Measurements from ENCODE around the gene SLC46A2.

Gene SLC46A2

GRCh38 chr9:112885324-112885723 lies 5.4 kb downstream of the SLC46A2 start:
- no peak for DNase-seq

DNA sequence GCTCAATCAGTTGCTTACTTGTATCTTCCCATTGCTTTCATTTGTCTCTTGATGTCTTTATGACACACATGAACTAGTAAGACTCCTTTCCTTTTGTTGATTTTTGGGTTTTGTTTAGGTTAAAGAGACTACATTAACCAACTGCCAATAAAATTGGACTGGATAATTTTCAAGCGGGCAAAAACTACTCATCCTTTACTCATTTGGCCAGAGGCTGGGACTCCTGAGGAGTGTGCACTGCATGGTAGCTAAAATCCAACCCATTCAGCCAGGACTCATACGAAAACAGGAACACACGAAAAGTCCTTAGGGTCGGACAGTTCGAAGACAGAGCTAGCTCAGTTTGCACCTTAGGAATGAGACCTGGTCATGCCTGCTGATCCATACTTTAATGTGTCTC lies 6.0 kb downstream of the SLC46A2 start:
- DNase-seq, result no peak

DNA sequence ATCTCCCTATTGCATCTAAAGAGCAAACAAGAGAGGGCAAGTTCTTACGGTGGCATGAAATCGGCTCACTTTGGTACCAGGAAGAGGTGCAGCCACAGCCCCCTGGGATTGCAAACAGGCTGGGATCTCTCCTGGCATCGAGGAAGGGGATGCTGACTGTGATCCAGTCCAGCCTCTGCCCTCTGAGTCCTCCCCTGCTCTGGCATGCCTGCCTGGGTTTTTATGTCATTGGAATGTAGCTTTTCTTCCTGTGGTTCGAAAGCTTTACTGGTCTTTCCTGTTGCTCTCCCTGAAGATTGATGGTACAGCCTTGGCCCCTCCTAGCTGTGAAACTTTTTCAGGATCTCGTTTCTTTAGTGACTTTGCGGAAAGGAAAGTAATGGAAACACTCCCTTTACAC lies 6.6 kb downstream of the SLC46A2 start:
- no peak for DNase-seq

DNA sequence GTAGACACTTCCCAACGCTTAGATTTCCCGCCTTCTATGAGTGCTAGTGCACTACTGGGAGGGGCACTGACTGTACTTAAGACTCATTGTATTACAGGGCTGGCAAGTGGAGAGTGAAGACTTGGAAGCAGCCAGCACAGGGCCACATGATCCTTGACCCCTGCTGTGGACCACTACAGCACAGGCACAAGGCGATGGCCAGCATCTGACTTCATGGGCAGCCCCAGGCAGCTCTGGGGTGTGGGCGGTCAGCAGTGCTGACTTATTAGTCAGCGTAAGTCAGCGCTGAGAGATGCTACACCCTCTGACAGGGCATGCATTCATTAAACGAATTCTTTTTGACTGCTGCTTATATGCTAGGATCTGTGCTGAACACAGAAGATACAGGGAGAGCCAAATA lies 9.3 kb downstream of the SLC46A2 start:
- no peak for DNase-seq

GRCh38 chr9:112880650-112881049 lies 10.0 kb downstream of the SLC46A2 start:
- no peak for DNase-seq

DNA sequence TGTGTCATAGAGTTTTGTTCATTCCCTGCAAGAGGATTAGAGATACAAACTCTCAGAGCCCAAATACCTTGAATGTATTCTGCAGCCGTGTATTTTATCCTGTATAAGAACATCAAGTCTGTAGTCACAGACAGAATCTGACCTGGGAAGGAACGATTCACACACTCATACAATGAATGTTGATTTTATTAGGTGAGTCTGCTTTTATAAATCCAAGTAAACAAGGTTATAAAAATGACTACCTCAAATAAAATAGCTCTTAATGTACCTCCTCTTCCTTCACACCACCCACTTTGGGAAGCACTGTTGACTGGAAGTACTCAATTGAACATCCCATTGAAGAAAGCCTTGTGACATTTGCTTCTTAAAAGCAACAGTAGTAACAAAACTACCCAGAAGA lies 11.9 kb downstream of the SLC46A2 start:
- DNase-seq, result no peak

DNA sequence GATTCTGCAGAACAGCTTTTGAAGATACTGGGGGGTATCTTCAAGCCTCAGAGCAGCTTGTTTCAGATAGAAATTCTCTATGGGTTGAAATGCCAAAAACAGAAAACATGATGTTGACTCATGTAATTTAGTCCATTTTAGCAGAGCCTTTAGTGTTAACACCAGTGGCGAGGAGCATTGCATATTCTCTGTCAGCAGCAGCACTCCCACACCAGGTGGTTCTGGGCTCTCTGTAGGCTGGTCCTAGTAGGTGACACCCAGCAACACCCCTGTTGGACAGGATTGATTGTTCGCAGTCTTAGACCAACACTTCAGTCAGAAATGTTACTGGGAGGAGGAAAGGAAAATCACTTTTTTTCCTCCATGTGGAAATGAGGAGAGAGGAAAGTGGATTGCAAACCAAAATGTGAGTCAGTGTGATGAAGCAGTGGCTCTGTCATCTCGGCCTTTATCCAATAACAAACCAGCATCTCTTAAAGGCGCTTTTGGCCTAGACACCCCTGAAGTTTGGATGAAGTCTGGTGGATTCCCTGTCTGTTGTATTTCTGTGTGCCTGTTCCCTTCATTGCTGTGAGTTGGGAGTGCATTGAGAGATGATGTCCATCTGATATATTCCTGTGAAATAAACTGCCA lies 16.8 kb downstream of the SLC46A2 start:
- no peak for DNase-seq

DNA sequence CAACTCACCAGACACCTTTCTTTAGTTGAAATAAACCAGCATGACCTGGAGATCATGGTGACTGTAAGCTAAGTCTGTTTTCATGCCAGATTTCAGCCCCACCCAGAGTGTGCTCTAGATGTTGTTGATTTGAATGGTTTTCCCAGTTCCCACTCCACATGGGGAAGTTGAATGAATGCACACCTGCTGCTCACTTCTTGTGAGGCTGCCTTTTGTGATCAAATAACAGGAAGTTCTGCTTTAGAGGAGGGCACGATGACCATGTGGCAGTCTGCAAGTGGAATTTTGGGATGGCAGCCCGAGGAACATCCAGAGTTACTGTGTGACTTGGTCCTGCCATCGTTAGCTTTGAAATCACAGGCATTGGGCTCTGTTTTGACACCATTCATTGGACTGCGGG lies 18.7 kb downstream of the SLC46A2 start:
- no peak for DNase-seq

- DNase-seq, result no peak
Observed at GRCh38 chr9:112870556-112870955, 20.1 kb downstream of the SLC46A2 start.

DNA sequence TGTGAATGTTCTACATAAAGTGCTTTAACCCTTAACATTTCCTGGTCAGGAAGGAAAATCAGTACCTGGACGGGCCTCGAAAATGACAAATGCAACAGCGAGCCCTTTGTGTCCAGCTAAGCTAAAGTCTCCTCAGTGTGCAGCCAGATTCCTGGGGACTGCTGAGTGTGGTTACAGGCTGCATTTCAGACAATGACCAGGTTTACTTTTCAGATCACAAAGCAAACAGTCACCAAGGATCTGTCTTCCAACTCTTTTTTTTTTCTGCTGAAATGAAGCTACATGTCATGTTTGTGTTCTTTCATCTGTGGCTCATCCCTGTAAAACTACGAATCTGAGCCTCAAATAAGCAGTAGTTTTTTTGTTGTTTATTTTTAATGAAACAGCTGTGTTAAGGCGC lies 20.8 kb downstream of the SLC46A2 start:
- no peak for DNase-seq

DNA sequence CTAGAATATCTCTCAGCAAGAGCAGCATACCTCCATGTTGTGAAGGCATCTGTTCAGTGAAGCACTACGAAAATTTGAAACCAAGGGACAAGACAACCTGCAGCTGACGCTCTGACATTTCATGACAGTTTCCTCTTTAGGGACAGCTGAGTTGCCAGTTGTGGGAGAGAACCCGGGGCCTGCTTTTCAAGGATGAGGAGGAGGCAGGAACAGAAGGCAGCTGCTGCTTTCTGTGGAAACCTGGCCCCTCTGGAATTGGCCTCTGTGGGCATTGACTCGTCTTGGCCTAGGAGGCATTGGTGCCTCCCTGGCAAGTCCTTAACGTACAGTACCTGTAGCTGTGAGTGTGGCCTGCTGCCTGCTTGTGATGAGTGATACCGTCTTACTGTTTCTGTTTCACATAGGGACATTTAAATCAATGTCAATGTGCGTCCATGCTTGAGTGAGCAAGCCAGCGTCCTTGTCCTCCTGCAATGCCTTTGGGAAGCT lies 21.6 kb downstream of the SLC46A2 start:
- DNase-seq, result no peak

DNA sequence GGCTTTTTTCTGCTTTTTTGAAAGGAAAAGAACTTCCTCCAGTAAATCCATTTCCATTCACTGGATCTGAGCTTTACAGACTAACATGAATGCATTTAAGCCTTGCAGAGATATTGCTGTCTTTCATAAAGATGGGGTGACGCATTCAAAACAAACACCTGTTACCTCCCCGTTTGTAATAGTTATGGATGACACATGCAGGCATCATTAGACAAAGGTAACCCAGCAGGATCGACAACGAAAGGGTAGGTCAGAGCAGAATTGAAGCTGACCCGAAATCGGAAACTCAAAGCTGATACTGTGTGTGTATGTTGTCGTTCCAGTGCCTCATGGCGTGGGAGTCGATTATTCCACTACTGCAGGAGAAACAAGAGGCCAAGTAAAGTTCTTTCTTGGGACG lies 22.2 kb downstream of the SLC46A2 start:
- no peak for DNase-seq

- DNase-seq, result no peak
Observed at GRCh38 chr9:112867275-112867991, 23.2 kb downstream of the SLC46A2 start.

DNA sequence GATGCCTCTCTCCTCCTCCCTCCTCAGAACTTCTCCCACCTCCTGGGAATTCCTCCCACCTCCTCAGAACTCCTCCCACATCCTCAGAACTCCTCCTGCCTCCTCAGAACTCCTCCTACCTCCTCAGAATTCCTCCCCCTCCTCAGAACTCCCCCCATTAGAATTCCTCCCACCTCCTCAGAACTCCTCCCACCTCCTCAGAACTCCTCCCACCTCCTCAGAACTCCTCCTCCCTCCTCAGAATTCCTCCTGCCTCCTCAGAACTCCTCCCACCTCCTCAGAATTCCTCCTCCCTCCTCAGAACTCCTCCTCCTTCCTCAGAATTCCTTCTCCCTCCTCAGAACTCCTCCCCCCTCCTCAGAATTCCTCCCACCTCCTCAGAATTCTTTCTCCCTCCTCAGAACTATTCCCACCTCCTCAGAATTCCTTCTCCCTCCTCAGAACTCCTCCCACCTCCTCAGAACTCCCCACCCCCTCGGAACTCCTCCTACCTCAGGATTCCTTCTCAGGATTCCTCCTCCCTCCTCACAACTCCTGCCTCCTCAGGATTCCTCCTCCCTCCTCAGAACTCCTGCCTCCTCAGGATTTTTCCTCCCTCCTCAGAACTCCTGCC lies 23.9 kb downstream of the SLC46A2 start:
- peak; percentile 6 for DNase-seq

GRCh38 chr9:112864982-112865381 lies 25.7 kb downstream of the SLC46A2 start:
- DNase-seq, result no peak

DNA sequence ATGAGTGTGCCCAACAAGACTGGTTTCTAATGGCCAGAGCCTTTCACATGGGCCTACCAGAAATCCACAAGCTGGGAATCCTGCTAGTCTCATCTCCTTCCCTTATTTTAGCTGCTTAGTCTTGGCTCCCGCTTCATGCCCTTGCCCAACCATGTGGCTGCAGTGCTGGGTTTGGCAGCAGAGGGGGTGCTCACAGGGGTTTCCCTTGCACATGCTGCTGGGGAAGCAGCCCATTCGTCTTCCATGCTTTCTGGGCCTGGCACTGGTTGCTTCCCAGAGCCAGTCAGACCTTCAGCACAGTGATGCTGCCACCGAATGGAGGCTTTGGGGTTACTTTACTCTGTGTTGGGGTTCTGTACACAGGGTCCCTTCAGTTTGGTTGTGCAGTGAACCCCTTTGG lies 26.3 kb downstream of the SLC46A2 start:
- DNase-seq, result no peak

DNA sequence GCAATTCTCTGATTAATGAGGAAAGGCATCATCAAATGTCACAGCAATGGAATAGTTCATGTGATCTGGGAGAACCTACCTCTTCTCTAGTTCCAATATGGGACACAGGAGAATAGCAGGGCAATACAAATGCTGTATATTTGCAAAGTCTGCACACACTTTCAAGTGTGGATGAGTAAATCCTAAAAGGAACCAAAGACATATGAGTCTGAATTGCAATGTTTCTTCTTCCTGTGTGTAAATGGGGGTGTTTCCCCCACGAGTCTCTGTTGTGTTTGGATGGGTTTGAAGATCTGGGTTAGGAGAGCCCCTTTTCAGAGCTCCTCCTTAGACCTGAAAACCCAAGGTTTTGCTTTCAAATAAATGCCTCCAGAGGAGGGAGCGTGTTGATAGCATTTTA lies 26.9 kb downstream of the SLC46A2 start:
- DNase-seq, result no peak

DNA sequence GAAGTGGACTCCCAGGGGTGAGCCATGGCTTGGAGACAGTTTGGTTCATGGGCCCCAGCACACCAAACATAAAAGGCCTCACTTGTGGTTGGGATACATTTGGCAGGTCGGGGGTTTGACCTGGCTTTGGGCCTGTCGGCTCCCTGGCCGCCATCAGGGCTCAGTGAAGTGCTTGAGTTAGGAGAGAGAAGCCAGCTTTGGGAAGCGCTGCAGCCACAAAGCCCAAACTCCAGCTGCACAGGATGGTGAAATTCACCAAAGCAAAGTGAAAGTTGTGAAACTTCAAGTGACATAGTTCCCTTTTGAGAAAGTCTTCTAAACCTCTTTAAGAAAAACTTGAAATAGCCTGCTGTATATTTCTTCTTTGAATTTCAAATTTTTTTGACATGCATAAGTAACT lies 27.5 kb downstream of the SLC46A2 start:
- no peak for DNase-seq

GRCh38 chr9:112861638-112862555 lies 28.8 kb downstream of the SLC46A2 start:
- no peak for DNase-seq

- DNase-seq, result no peak
Observed at GRCh38 chr9:112861155-112861554, 29.5 kb downstream of the SLC46A2 start.

DNA sequence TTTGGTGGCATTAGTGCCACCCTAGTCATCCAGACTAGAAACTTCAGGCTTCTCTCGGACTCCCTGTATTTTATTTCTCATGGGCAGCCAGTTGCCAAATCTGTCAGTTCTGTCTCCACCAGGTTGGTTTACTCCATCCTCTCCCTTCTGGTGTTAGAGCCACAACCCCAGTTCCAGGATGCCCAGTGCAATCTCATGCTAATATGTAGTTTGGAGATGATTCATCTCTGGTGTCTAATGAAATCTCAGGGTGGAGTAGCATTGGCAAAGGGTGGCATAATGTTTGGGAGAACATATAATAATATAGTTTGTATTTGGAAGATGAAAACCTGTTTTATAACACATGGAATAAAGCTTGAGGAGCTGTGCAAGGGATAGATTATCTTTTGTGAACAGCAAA lies 30.2 kb downstream of the SLC46A2 start:
- no peak for DNase-seq

- DNase-seq, result no peak
Observed at GRCh38 chr9:112858625-112859147, 32.0 kb downstream of the SLC46A2 start.

DNA sequence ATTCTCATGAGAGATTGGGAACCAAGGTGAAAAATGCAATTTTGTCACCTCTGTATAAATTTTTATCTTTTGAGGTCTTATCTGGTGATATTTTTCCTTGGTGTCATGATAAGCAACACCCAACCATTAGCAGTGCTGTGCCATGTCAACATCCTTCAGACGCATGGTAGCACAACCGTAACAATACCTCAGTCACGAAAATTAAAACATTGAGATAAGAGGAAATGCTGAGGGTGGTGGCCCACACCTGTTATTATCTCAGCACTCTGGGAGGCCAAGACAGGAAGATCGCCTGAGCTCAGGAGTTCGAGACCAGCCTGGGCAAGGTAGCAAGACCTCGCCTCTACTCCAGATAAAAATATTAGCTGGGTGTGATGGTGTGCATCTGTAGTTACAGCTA lies 32.7 kb downstream of the SLC46A2 start:
- no peak for DNase-seq

Data from NCI-H82 (cell line).